HEK293 (cell line): ENCODE measurements around the gene SIL1.

Experiments
- CTCF ChIA-PET: fragments of 350-600 bp; formaldehyde crosslinking; extraction: SDS; loops from one replicate; lab custom pipeline; 2021; ENCODE audit warnings: antibody characterized with exemption; lab: Yijun Ruan, JAX
- POLR2A ChIA-PET: fragments of 300-600 bp; formaldehyde crosslinking; extraction: SDS; loops from one replicate; lab custom pipeline; 2020; ENCODE audit warnings: antibody characterized with exemption, inconsistent platforms; lab: Yijun Ruan, JAX
- H3K27ac ChIP-seq: fragments of 200-500 bp; sonication (Bioruptor generic); 2 replicates; pipeline ENCODE4 v1.5.1; 2014; ENCODE audit warnings: low read depth, low read length, control low read depth, inconsistent platforms; ENCODE audit errors: extremely low read depth
- H3K36me3 ChIP-seq, 2 experiments: fragments of 200-500 bp in 1 of 2; sonication (Bioruptor generic) in 1 of 2; 1 replicate in 1 of 2; 2 replicates in 1 of 2; pipeline ENCODE4 v1.5.1; 2014 to 2017; ENCODE audit warnings: inconsistent platforms in 2 of 2, low read length in 2 of 2; ENCODE audit not compliant: control insufficient read depth in 2 of 2, insufficient read depth in 1 of 2
- H3K4me1 ChIP-seq: fragments of 200-500 bp; sonication (Bioruptor generic); 2 replicates; pipeline ENCODE4 v1.5.1; 2014; ENCODE audit warnings: mild to moderate bottlenecking, low read length, inconsistent platforms; ENCODE audit not compliant: control insufficient read depth, insufficient read depth
- H3K4me3 ChIP-seq: 2 replicates; pipeline ENCODE4 v1.5.1; 2011; ENCODE audit warnings: low read depth, mild to moderate bottlenecking, control low read depth, low read length, moderate library complexity
- H3K9me3 ChIP-seq: fragments of 200-500 bp; sonication (Bioruptor generic); 2 replicates; pipeline ENCODE4 v1.5.1; 2014; ENCODE audit warnings: low read depth, low read length, inconsistent platforms; ENCODE audit not compliant: control insufficient read depth, insufficient read depth
- GLIS1 ChIP-seq: fragments of 450-650 bp; formaldehyde crosslinking; IDR thresholded peaks from 2 replicates; pipeline ENCODE4 v1.5.1; 2016; ENCODE audit warnings: missing biosample characterization, missing genetic modification characterization
- HOXA7 ChIP-seq: sonication (generic); formaldehyde crosslinking; IDR thresholded peaks from 2 replicates; pipeline ENCODE4 v1.8.1; 2022; ENCODE audit warnings: missing genetic modification reagents, borderline replicate concordance
- PRDM1 ChIP-seq: fragments of 450-650 bp; formaldehyde crosslinking; IDR thresholded peaks from 2 replicates; pipeline ENCODE4; 2016; ENCODE audit warnings: missing biosample characterization, missing genetic modification characterization
- PRDM10 ChIP-seq: fragments of 450-650 bp; formaldehyde crosslinking; IDR thresholded peaks from 2 replicates; pipeline ENCODE4 v1.5.1; 2016; ENCODE audit warnings: missing biosample characterization, missing genetic modification characterization
- SALL2 ChIP-seq: fragments of 450-650 bp; formaldehyde crosslinking; IDR thresholded peaks from 2 replicates; pipeline ENCODE4 v1.5.0; 2017; ENCODE audit warnings: missing biosample characterization, mild to moderate bottlenecking, missing genetic modification characterization, borderline replicate concordance
- TCF7L2 ChIP-seq: IDR thresholded peaks from 2 replicates; pipeline ENCODE4 v1.6.1; 2011; ENCODE audit warnings: low read depth, mild to moderate bottlenecking, inconsistent platforms, low read length, moderate library complexity, borderline replicate concordance
- TSHZ1 ChIP-seq: fragments of 450-650 bp; formaldehyde crosslinking; IDR thresholded peaks from 2 replicates; pipeline ENCODE4 v1.5.1; 2016; ENCODE audit warnings: missing biosample characterization, missing genetic modification characterization, borderline replicate concordance
- ZBTB10 ChIP-seq: fragments of 450-650 bp; formaldehyde crosslinking; IDR thresholded peaks from 2 replicates; pipeline ENCODE4 v1.5.1; 2016; ENCODE audit warnings: missing biosample characterization, missing genetic modification characterization
- ZFHX2 ChIP-seq: fragments of 450-650 bp; formaldehyde crosslinking; conservative IDR thresholded peaks from 2 replicates; pipeline ENCODE4 v1.5.1; 2016; ENCODE audit warnings: missing biosample characterization, missing genetic modification characterization
- ZNF16 ChIP-seq: fragments of 450-650 bp; formaldehyde crosslinking; IDR thresholded peaks from 2 replicates; pipeline ENCODE4 v1.5.1; 2016; ENCODE audit warnings: low read depth, missing biosample characterization, missing genetic modification characterization
- ZNF169 ChIP-seq: fragments of 450-650 bp; formaldehyde crosslinking; IDR thresholded peaks from 2 replicates; pipeline ENCODE4 v1.5.1; 2016; ENCODE audit warnings: missing biosample characterization, missing genetic modification characterization
- ZNF394 ChIP-seq: fragments of 450-650 bp; formaldehyde crosslinking; IDR thresholded peaks from 2 replicates; pipeline ENCODE4 v1.5.1; 2016; ENCODE audit warnings: missing biosample characterization, missing genetic modification characterization, mild to moderate bottlenecking, moderate library complexity, borderline replicate concordance
- ZNF404 ChIP-seq: fragments of 450-650 bp; formaldehyde crosslinking; IDR thresholded peaks from 2 replicates; pipeline ENCODE4 v1.5.1; 2017; ENCODE audit warnings: missing biosample characterization, missing genetic modification characterization
- ZNF433 ChIP-seq: fragments of 450-650 bp; formaldehyde crosslinking; IDR thresholded peaks from 2 replicates; pipeline ENCODE4 v1.5.1; 2016; ENCODE audit warnings: missing biosample characterization, missing genetic modification characterization, low read depth
- ZNF449 ChIP-seq: fragments of 450-650 bp; formaldehyde crosslinking; IDR thresholded peaks from 2 replicates; pipeline ENCODE4 v1.5.1; 2017; ENCODE audit warnings: missing biosample characterization, mild to moderate bottlenecking, missing genetic modification characterization, moderate library complexity
- ZNF501 ChIP-seq: fragments of 450-650 bp; formaldehyde crosslinking; IDR thresholded peaks from 2 replicates; pipeline ENCODE4 v1.5.1; 2016; ENCODE audit warnings: missing biosample characterization, missing genetic modification characterization
- ZNF513 ChIP-seq: fragments of 450-650 bp; IDR thresholded peaks from 2 replicates; pipeline ENCODE4 v1.5.1; 2018; ENCODE audit warnings: missing biosample characterization, missing genetic modification characterization
- ZNF529 ChIP-seq: fragments of 450-650 bp; formaldehyde crosslinking; IDR thresholded peaks from 2 replicates; pipeline ENCODE4 v1.5.1; 2017; ENCODE audit warnings: missing genetic modification characterization, missing biosample characterization; ENCODE audit not compliant: insufficient replicate concordance
- ZNF596 ChIP-seq: fragments of 450-650 bp; IDR thresholded peaks from 2 replicates; pipeline ENCODE4 v1.5.0; 2018; ENCODE audit warnings: missing biosample characterization, mild to moderate bottlenecking, missing genetic modification characterization, moderate library complexity
- ZNF610 ChIP-seq: fragments of 450-650 bp; formaldehyde crosslinking; IDR thresholded peaks from 2 replicates; pipeline ENCODE4 v1.5.1; 2016; ENCODE audit warnings: missing biosample characterization, missing genetic modification characterization, borderline replicate concordance
- ZNF768 ChIP-seq: fragments of 450-650 bp; formaldehyde crosslinking; IDR thresholded peaks from 2 replicates; pipeline ENCODE4 v1.5.1; 2018; ENCODE audit warnings: missing biosample characterization, mild to moderate bottlenecking, missing genetic modification characterization
- ZNF776 ChIP-seq: fragments of 450-650 bp; formaldehyde crosslinking; IDR thresholded peaks from 2 replicates; pipeline ENCODE4 v1.5.0; 2017; ENCODE audit warnings: missing biosample characterization, missing genetic modification characterization, borderline replicate concordance

SIL1 gene

GRCh38 chr5:139116100-139116655 is 82.0 kb downstream of the SIL1 start:
- POLR2A ChIA-PET = no interaction called here
- no peak for TF ChIP-seq ZNF169 (tag by site-specific recombination)
- no peak for TF ChIP-seq ZFHX2 (tag by site-specific recombination)
- TF ChIP-seq PRDM1 = no peak
- no peak for TF ChIP-seq ZNF776
- no peak for TF ChIP-seq ZNF596 (tag by site-specific recombination)
- no peak for TF ChIP-seq ZNF501 (tag by site-specific recombination)
- TF ChIP-seq ZNF433 = no peak
- no peak for TF ChIP-seq GLIS1
- no peak for TF ChIP-seq ZBTB10
- TF ChIP-seq ZNF768 (tag by site-specific recombination) = no peak
- no peak for TF ChIP-seq SALL2 (tag by site-specific recombination)
- TF ChIP-seq TCF7L2 = no peak
- TF ChIP-seq ZNF529 (tag by site-specific recombination) = no peak
- TF ChIP-seq HOXA7 (CRISPR knock-in tag) = no peak
- no peak for TF ChIP-seq ZNF404 (tag by site-specific recombination)
- TF ChIP-seq, all 188 proteins: peak for 0
- CTCF ChIA-PET = no interaction called here

GRCh38 chr5:139113892-139114291 is 84.3 kb downstream of the SIL1 start:
- no peak overlapping the region for H3K27ac ChIP-seq
- H3K9me3 ChIP-seq = no peaks in the 10 kb centered on the region
- ChIA-PET CTCF (interaction anchor here (0.6 kb wide), 1 partner anchor 316 kb away, joined by 3 read pairs; no protein-coding TSS in a partner anchor), POLR2A (no interaction called here)
- no peak overlapping the region for H3K4me3 ChIP-seq
- no peaks in the 10 kb centered on the region for H3K4me1 ChIP-seq
- peaks cover 0 to 22% of the 10 kb centered on the region in 2 experiments; a peak in 1 of 3 replicates for H3K36me3 ChIP-seq
- TF ChIP-seq ZNF16 (tag by site-specific recombination) (no peak), ZNF449 (tag by site-specific recombination) (no peak), ZNF394 (tag by site-specific recombination) (no peak), PRDM1 (no peak), ZNF610 (tag by site-specific recombination) (no peak), TSHZ1 (tag by site-specific recombination) (no peak), ZNF513 (tag by site-specific recombination) (no peak), SALL2 (tag by site-specific recombination) (no peak), PRDM10 (tag by site-specific recombination) (no peak)

More at GRCh38 chr5:139116100-139116655, 82.0 kb downstream of the SIL1 start:
- no peak overlapping the region for H3K4me3 ChIP-seq
- H3K36me3 ChIP-seq = peaks cover 4 to 45% of the 10 kb centered on the region in 2 experiments; a peak in 2 of 3 replicates
- H3K4me1 ChIP-seq = no peaks in the 10 kb centered on the region
- no peaks in the 10 kb centered on the region for H3K9me3 ChIP-seq
- no peak overlapping the region for H3K27ac ChIP-seq
